ENCODE results near the gene ACE.

Gene ACE

GRCh38 chr17:63491977-63492618, 15.2 kb downstream of the ACE start:
- CTCF ChIA-PET: interaction anchor here (1.1 kb wide), 1 partner anchor 13 kb away, joined by 4 read pairs; no protein-coding TSS in a partner anchor
- DNase-seq (ENCODE audit: extremely low spot score): no peak
- TF ChIP-seq PKNOX1 (IDR thresholded peaks at IDR 0.05) (no peak), ZNF384 (IDR thresholded peaks at IDR 0.05) (no peak), SP1 (IDR thresholded peaks at IDR 0.05) (no peak), NFRKB (IDR thresholded peaks at IDR 0.05) (no peak), L3MBTL2 (conservative IDR thresholded peaks at IDR 0.05) (no peak), ELF4 (IDR thresholded peaks at IDR 0.05) (no peak), SUZ12 (IDR thresholded peaks at IDR 0.05) (no peak), FOXA1 (IDR thresholded peaks at IDR 0.05) (no peak), FOXM1 (IDR thresholded peaks at IDR 0.05; ENCODE audit: borderline replicate concordance) (no peak), BHLHE40 (IDR thresholded peaks at IDR 0.05; ENCODE audit: borderline replicate concordance) (no peak), ARNT (IDR thresholded peaks at IDR 0.05) (no peak), LEF1 (IDR thresholded peaks at IDR 0.05; ENCODE audit: borderline replicate concordance) (no peak), FOXK2 (IDR thresholded peaks at IDR 0.05) (no peak), CTBP1 (IDR thresholded peaks at IDR 0.05; ENCODE audit: borderline replicate concordance) (no peak), HDGF (IDR thresholded peaks at IDR 0.05; ENCODE audit: borderline replicate concordance) (no peak), TARDBP (IDR thresholded peaks at IDR 0.05) (no peak)
- POLR2A ChIA-PET: no interaction called here

GRCh38 chr17:63492940-63493339, 16.1 kb downstream of the ACE start:
- TF ChIP-seq FOXM1 (IDR thresholded peaks at IDR 0.05; ENCODE audit: borderline replicate concordance) (no peak), ELF4 (IDR thresholded peaks at IDR 0.05) (no peak), BHLHE40 (IDR thresholded peaks at IDR 0.05; ENCODE audit: borderline replicate concordance) (no peak), TARDBP (IDR thresholded peaks at IDR 0.05) (no peak), ARNT (IDR thresholded peaks at IDR 0.05) (no peak)
- CTCF ChIA-PET: no interaction called here
- POLR2A ChIA-PET: no interaction called here
- no peak for DNase-seq (ENCODE audit: extremely low spot score)

- ChIA-PET POLR2A (no interaction called here), CTCF (no interaction called here)
- TF ChIP-seq ARNT (IDR thresholded peaks at IDR 0.05) (no peak), FOXM1 (IDR thresholded peaks at IDR 0.05; ENCODE audit: borderline replicate concordance) (no peak), ZNF384 (IDR thresholded peaks at IDR 0.05) (no peak), BHLHE40 (IDR thresholded peaks at IDR 0.05; ENCODE audit: borderline replicate concordance) (no peak), CTBP1 (IDR thresholded peaks at IDR 0.05; ENCODE audit: borderline replicate concordance) (no peak), LEF1 (IDR thresholded peaks at IDR 0.05; ENCODE audit: borderline replicate concordance) (no peak), HDGF (IDR thresholded peaks at IDR 0.05; ENCODE audit: borderline replicate concordance) (no peak), L3MBTL2 (conservative IDR thresholded peaks at IDR 0.05) (no peak), SP1 (IDR thresholded peaks at IDR 0.05) (no peak), SUZ12 (IDR thresholded peaks at IDR 0.05) (no peak)
- DNase-seq (ENCODE audit: extremely low spot score): no peak
Measured at GRCh38 chr17:63493411-63493810, 16.6 kb downstream of the ACE start.

- DNase-seq (ENCODE audit: extremely low spot score): no peak
- ChIA-PET CTCF (no interaction called here), POLR2A (no interaction called here)
- TF ChIP-seq SP1 (IDR thresholded peaks at IDR 0.05): no peak
- no peak for TF ChIP-seq BHLHE40 (IDR thresholded peaks at IDR 0.05; ENCODE audit: borderline replicate concordance)
- no peak for TF ChIP-seq FOXK2 (IDR thresholded peaks at IDR 0.05)
- no peak for TF ChIP-seq TARDBP (IDR thresholded peaks at IDR 0.05)
- no peak for TF ChIP-seq FOXM1 (IDR thresholded peaks at IDR 0.05; ENCODE audit: borderline replicate concordance)
- no peak for TF ChIP-seq PKNOX1 (IDR thresholded peaks at IDR 0.05)
- TF ChIP-seq ARNT (IDR thresholded peaks at IDR 0.05): no peak
- no peak for TF ChIP-seq SUZ12 (IDR thresholded peaks at IDR 0.05)
- no peak for TF ChIP-seq ZNF384 (IDR thresholded peaks at IDR 0.05)
- no peak for TF ChIP-seq LEF1 (IDR thresholded peaks at IDR 0.05; ENCODE audit: borderline replicate concordance)
- no peak for TF ChIP-seq ELF4 (IDR thresholded peaks at IDR 0.05)
- no peak for TF ChIP-seq CTBP1 (IDR thresholded peaks at IDR 0.05; ENCODE audit: borderline replicate concordance)
- TF ChIP-seq NFRKB (IDR thresholded peaks at IDR 0.05): no peak
- TF ChIP-seq FOXA1 (IDR thresholded peaks at IDR 0.05): no peak
Measured at GRCh38 chr17:63494300-63494928, 17.6 kb downstream of the ACE start.

- POLR2A ChIA-PET: interaction anchor here (1.5 kb wide), 1 partner anchor 56 kb away, joined by 4 read pairs; no protein-coding TSS in a partner anchor
- TF ChIP-seq FOXM1 (IDR thresholded peaks at IDR 0.05; ENCODE audit: borderline replicate concordance) (no peak), HDGF (IDR thresholded peaks at IDR 0.05; ENCODE audit: borderline replicate concordance) (no peak), FOXA1 (IDR thresholded peaks at IDR 0.05) (no peak), FOXK2 (IDR thresholded peaks at IDR 0.05) (no peak), TARDBP (IDR thresholded peaks at IDR 0.05) (no peak), ZNF384 (IDR thresholded peaks at IDR 0.05) (no peak), SUZ12 (IDR thresholded peaks at IDR 0.05) (no peak)
- CTCF ChIA-PET: no interaction called here
- no peak for DNase-seq (ENCODE audit: extremely low spot score)
Measured at GRCh38 chr17:63495491-63495890, 18.6 kb downstream of the ACE start.

- CTCF ChIA-PET: interaction anchor here (0.7 to 0.9 kb wide), 2 partner anchors 14 to 71 kb away, joined by 3 read pairs; no protein-coding TSS in a partner anchor
- DNase-seq (ENCODE audit: extremely low spot score): no peak
- POLR2A ChIA-PET: interaction anchor here (0.9 to 1.5 kb wide), 3 partner anchors 19 to 125 kb away, joined by 3 to 4 read pairs (median 4); partner anchors contain the start of genes ACE and MAP3K3
- TF ChIP-seq SP1 (IDR thresholded peaks at IDR 0.05) (no peak), LEF1 (IDR thresholded peaks at IDR 0.05; ENCODE audit: borderline replicate concordance) (no peak), FOXM1 (IDR thresholded peaks at IDR 0.05; ENCODE audit: borderline replicate concordance) (no peak), FOXA1 (IDR thresholded peaks at IDR 0.05) (no peak), CTBP1 (IDR thresholded peaks at IDR 0.05; ENCODE audit: borderline replicate concordance) (no peak), HDGF (IDR thresholded peaks at IDR 0.05; ENCODE audit: borderline replicate concordance) (no peak), SUZ12 (IDR thresholded peaks at IDR 0.05) (no peak), NFRKB (IDR thresholded peaks at IDR 0.05) (no peak), ARNT (IDR thresholded peaks at IDR 0.05) (no peak), ELF4 (IDR thresholded peaks at IDR 0.05) (no peak), L3MBTL2 (conservative IDR thresholded peaks at IDR 0.05) (no peak), FOXK2 (IDR thresholded peaks at IDR 0.05) (no peak)
Measured at GRCh38 chr17:63496177-63496576, 19.3 kb downstream of the ACE start.

Data from HEK293T (cell line).